ENCODE measurements around the gene SEC61A1. TPM values are rescaled to one million over a fixed set of nuclear protein-coding genes. Genes with fewer than 3 reads are reported as not detected.

Gene SEC61A1
- total RNA-seq, 1 donor from 2014 or later, result 400 TPM

DNA sequence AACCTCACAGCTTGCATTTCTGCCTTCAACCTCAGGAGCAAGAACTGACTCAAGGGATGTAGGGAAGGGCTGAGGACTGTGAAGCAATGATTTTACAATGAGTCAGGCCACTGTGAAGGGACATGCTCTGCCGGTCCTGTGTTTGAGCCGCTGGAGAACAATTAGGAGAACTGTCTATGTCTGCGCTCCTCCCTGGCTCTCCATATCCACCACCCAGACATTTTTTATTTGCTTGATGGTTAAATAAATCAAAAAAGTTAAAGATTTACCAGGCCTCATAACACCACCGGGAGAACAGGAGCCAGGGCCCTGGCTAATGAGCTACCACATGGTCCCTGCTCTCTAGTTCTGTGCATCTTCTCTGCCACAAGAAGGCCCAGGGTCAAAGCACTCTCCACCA, 29.6 kb downstream of the SEC61A1 start:
- no peaks in the 10 kb centered on the region for H3K36me3 ChIP-seq (ENCODE audit: insufficient read depth, low read length)
- no peak for FAIRE-seq

DNA sequence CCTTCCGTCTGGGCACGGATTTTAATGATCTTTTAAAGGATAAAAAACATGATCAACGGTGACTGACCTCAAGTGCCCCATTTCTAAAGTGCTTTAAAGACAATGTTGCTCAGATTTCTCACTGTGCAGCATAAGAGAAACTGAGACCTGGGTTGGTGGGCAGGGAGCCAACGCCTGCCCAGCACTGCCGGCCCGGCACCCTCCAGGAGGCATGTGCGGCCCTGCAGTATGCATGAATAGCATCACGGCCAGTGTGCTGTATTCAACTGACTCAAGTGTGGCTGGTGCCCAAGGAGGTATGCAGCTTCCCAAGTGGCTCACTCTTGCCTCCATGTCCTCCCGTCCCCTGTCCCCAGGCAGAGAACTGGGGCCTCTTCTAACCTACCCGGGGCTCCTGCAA, 30.3 kb downstream of the SEC61A1 start:
- Histone ChIP-seq H3K4me3 (ENCODE audit: insufficient read depth, low read depth, low read length) (no peak overlapping the region), H3K27me3 (ENCODE audit: insufficient read depth, low read length) (no peaks in the 10 kb centered on the region), H3K9ac (ENCODE audit: low read length) (no peak overlapping the region), H3K27ac (ENCODE audit: low read depth, low read length) (no peak overlapping the region), H3K36me3 (ENCODE audit: insufficient read depth, low read length) (no peaks in the 10 kb centered on the region), H3K79me2 (ENCODE audit: insufficient read depth, low read length) (no peaks in the 10 kb centered on the region), H4K20me1 (ENCODE audit: insufficient read depth, low read length) (peaks cover 30% of the 10 kb centered on the region), H3K9me3 (ENCODE audit: insufficient read depth, low read depth, low read length) (no peaks in the 10 kb centered on the region), H3K4me1 (ENCODE audit: insufficient read depth, low read length) (peaks cover 31% of the 10 kb centered on the region), H2AFZ (ENCODE audit: low read depth, low read length) (no peak overlapping the region), H3K4me2 (ENCODE audit: low read length) (no peak overlapping the region)
- Mint-ChIP-seq H3K27ac (ENCODE audit: unreplicated experiment) (no peak overlapping the region), H3K4me3 (ENCODE audit: unreplicated experiment) (no peak overlapping the region), H3K27me3 (ENCODE audit: low read depth, unreplicated experiment) (no peaks in the 10 kb centered on the region), H3K36me3 (ENCODE audit: low read depth, unreplicated experiment) (peaks cover 36% of the 10 kb centered on the region), H3K9me3 (ENCODE audit: unreplicated experiment) (no peaks in the 10 kb centered on the region), H3K4me1 (ENCODE audit: low read depth, unreplicated experiment) (peaks cover 29% of the 10 kb centered on the region)
- DNase-seq (ENCODE audit: low read depth), result no peak
- FAIRE-seq, result no peak
- no peak for TF ChIP-seq CTCF (IDR thresholded peaks at IDR 0.05; ENCODE audit: insufficient read depth, low read depth, low read length)
- no peak for TF ChIP-seq EZH2 (IDR thresholded peaks at IDR 0.05; ENCODE audit: insufficient read depth, low read length)

More for the DNA sequence above, 29.6 kb downstream of the SEC61A1 start:
- no peaks in the 10 kb centered on the region for H3K27me3 Mint-ChIP-seq (ENCODE audit: low read depth, unreplicated experiment)
- H3K27ac Mint-ChIP-seq (ENCODE audit: unreplicated experiment), result no peak overlapping the region
- Histone ChIP-seq H3K9ac (ENCODE audit: low read length) (no peak overlapping the region), H3K4me2 (ENCODE audit: low read length) (no peak overlapping the region), H3K27me3 (ENCODE audit: insufficient read depth, low read length) (no peaks in the 10 kb centered on the region), H4K20me1 (ENCODE audit: insufficient read depth, low read length) (peaks cover 26% of the 10 kb centered on the region), H3K4me1 (ENCODE audit: insufficient read depth, low read length) (peaks cover 37% of the 10 kb centered on the region), H3K9me3 (ENCODE audit: insufficient read depth, low read depth, low read length) (no peaks in the 10 kb centered on the region), H3K79me2 (ENCODE audit: insufficient read depth, low read length) (no peaks in the 10 kb centered on the region), H3K4me3 (ENCODE audit: insufficient read depth, low read depth, low read length) (no peak overlapping the region), H3K27ac (ENCODE audit: low read depth, low read length) (no peak overlapping the region), H2AFZ (ENCODE audit: low read depth, low read length) (no peak overlapping the region)
- TF ChIP-seq EZH2 (IDR thresholded peaks at IDR 0.05; ENCODE audit: insufficient read depth, low read length) (no peak), CTCF (IDR thresholded peaks at IDR 0.05; ENCODE audit: insufficient read depth, low read depth, low read length) (no peak)
- H3K4me1 Mint-ChIP-seq (ENCODE audit: low read depth, unreplicated experiment), result peaks cover 29% of the 10 kb centered on the region
- peaks cover 32% of the 10 kb centered on the region for H3K36me3 Mint-ChIP-seq (ENCODE audit: low read depth, unreplicated experiment)
- DNase-seq (ENCODE audit: low read depth), result peak; percentile 40
- no peak overlapping the region for H3K4me3 Mint-ChIP-seq (ENCODE audit: unreplicated experiment)
- H3K9me3 Mint-ChIP-seq (ENCODE audit: unreplicated experiment), result no peaks in the 10 kb centered on the region

GRCh38 chr3:128083396-128083795, 31.2 kb downstream of the SEC61A1 start:
- no peak overlapping the region for H3K27ac ChIP-seq (ENCODE audit: low read depth, low read length)
- H3K4me1 Mint-ChIP-seq (ENCODE audit: low read depth, unreplicated experiment), result peaks cover 29% of the 10 kb centered on the region
- DNase-seq (ENCODE audit: low read depth), result no peak
- H3K9ac ChIP-seq (ENCODE audit: low read length), result no peak overlapping the region
- peaks cover 36% of the 10 kb centered on the region for H3K36me3 Mint-ChIP-seq (ENCODE audit: low read depth, unreplicated experiment)
- H3K79me2 ChIP-seq (ENCODE audit: insufficient read depth, low read length), result no peaks in the 10 kb centered on the region
- no peak for FAIRE-seq
- H2AFZ ChIP-seq (ENCODE audit: low read depth, low read length), result no peak overlapping the region
- H3K4me3 Mint-ChIP-seq (ENCODE audit: unreplicated experiment), result no peak overlapping the region
- no peak overlapping the region for H3K27ac Mint-ChIP-seq (ENCODE audit: unreplicated experiment)
- H4K20me1 ChIP-seq (ENCODE audit: insufficient read depth, low read length), result peaks cover 25% of the 10 kb centered on the region
- no peaks in the 10 kb centered on the region for H3K27me3 ChIP-seq (ENCODE audit: insufficient read depth, low read length)
- no peak for TF ChIP-seq CTCF (IDR thresholded peaks at IDR 0.05; ENCODE audit: insufficient read depth, low read depth, low read length)
- TF ChIP-seq EZH2 (IDR thresholded peaks at IDR 0.05; ENCODE audit: insufficient read depth, low read length), result no peak
- H3K4me2 ChIP-seq (ENCODE audit: low read length), result no peak overlapping the region
- H3K9me3 ChIP-seq (ENCODE audit: insufficient read depth, low read depth, low read length), result no peaks in the 10 kb centered on the region
- H3K36me3 ChIP-seq (ENCODE audit: insufficient read depth, low read length), result no peaks in the 10 kb centered on the region
- H3K9me3 Mint-ChIP-seq (ENCODE audit: unreplicated experiment), result no peaks in the 10 kb centered on the region
- no peaks in the 10 kb centered on the region for H3K27me3 Mint-ChIP-seq (ENCODE audit: low read depth, unreplicated experiment)
- H3K4me3 ChIP-seq (ENCODE audit: insufficient read depth, low read depth, low read length), result no peak overlapping the region
- H3K4me1 ChIP-seq (ENCODE audit: insufficient read depth, low read length), result peaks cover 30% of the 10 kb centered on the region

Measured in astrocyte (in vitro differentiated cells and primary cell).